Bronchial epithelial cell (primary cell): ENCODE data around the gene RAB42. TPM values are rescaled to one million over a fixed set of nuclear protein-coding genes. Genes with fewer than 3 reads are reported as not detected.
A peak's percentile ranks its signal among the peaks of the same experiment; 100 is the strongest.
"Not testable (repeated sequence)": the region's sequence is repeated elsewhere in the genome, so short reads cannot be mapped to it uniquely, and the experiment has no call there.

ENCODE experiments used
- DNase-seq: peaks from one replicate; pipeline ENCODE4 v3.0.0-alpha.2; 2010; ENCODE audit warnings: low read depth
- FAIRE-seq: peaks from 2 replicates; lab custom pipeline; 2011; peaks lifted over from hg19 to GRCh38; lab: Jason Lieb, UNC
- H3K27me3 ChIP-seq: 2 replicates; pipeline ENCODE4 v1.5.1; 2011; ENCODE audit warnings: low read length; ENCODE audit not compliant: control insufficient read depth, insufficient read depth
- H3K36me3 ChIP-seq: 2 replicates; pipeline ENCODE4 v1.5.1; 2011; ENCODE audit warnings: low read length; ENCODE audit not compliant: control insufficient read depth, insufficient read depth
- H3K4me3 ChIP-seq: 2 replicates; pipeline ENCODE4 v1.5.1; 2011; ENCODE audit warnings: mild to moderate bottlenecking, low read depth, low read length, control low read depth
- total RNA-seq: library from RNA; depleted of rRNA; stranded (reverse); fragments of >200 nt; gene quantifications from 2 replicates; pipeline ENCODE4 v1.2.1, GENCODE V29; 2014
- TF ChIP-seq, protein P1 (sequence below): IDR thresholded peaks from 2 replicates; pipeline ENCODE4 v1.5.1; 2011; ENCODE audit warnings: mild to moderate bottlenecking, moderate library complexity, low read length, control low read depth, inconsistent platforms; ENCODE audit not compliant: insufficient read depth, severe bottlenecking

RAB42 gene
- total RNA-seq, 1 donor from 2014 or later = not detected

DNA sequence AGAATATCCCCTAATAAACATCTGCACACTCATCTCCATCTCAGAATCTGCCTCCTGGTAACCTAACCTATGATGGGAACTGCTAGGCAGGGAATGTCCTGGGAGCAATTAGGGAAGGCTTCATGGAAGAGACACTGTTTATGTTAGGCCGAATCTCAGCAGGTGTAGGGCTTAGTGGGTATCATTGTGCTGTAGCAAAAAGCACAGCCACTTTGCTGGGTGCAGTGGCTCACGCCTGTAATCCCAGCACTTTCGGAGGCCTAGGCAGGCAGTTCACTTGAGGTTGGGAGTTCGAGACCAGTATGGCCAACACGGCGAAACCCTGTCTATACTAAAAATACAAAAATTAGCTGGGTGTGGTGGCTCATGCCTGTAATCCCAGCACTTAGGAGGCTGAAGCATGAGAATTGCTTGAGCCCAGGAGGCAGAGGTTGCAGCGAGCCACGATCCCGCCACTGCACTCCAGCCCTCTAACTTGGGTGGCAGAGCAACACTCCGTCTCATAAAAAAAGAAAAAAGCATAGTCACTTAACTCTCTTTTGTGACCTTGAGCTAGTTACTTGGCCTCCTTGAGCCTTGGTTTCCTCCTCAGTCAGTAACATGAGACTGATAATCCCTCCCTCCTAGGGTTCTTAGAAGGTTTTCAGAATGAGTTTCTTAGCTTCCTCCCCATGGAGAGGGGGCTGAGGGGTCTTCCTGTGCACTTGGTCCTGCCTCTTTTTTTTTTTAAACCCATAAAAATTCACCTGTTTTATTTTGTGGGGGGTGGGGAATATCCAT lies 3.5 kb downstream of the RAB42 start:
- FAIRE-seq (no peak), DNase-seq (no peak)
- no peaks in the 10 kb centered on the region for H3K36me3 ChIP-seq
- no peak overlapping the region for H3K4me3 ChIP-seq
- H3K27me3 ChIP-seq = peaks cover 2% of the 10 kb centered on the region
- TF ChIP-seq, protein P1, sequence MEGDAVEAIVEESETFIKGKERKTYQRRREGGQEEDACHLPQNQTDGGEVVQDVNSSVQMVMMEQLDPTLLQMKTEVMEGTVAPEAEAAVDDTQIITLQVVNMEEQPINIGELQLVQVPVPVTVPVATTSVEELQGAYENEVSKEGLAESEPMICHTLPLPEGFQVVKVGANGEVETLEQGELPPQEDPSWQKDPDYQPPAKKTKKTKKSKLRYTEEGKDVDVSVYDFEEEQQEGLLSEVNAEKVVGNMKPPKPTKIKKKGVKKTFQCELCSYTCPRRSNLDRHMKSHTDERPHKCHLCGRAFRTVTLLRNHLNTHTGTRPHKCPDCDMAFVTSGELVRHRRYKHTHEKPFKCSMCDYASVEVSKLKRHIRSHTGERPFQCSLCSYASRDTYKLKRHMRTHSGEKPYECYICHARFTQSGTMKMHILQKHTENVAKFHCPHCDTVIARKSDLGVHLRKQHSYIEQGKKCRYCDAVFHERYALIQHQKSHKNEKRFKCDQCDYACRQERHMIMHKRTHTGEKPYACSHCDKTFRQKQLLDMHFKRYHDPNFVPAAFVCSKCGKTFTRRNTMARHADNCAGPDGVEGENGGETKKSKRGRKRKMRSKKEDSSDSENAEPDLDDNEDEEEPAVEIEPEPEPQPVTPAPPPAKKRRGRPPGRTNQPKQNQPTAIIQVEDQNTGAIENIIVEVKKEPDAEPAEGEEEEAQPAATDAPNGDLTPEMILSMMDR = no peak

DNA sequence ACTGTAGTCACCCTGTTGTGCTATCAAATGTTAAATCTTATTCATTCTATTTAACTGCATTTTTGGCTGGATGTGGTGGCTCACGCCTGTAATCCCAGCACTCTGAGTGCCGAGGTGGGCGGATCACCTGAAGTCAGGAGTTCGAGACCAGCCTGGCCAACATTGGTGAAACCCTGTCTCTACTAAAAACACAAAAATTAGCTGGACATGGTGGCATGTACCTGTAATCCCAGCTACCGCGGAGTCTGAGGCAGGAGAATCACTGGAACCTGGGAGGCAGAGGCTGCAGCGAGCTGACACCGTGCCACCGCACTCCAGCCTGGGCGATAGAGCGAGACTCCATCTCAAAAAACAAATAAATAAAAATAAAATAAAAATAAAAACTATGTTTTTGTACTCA lies 4.2 kb downstream of the RAB42 start:
- H3K36me3 ChIP-seq, FAIRE-seq, H3K27me3 ChIP-seq, DNase-seq, H3K4me3 ChIP-seq: not testable (repeated sequence)

- Histone ChIP-seq H3K27me3 (no peaks in the 10 kb centered on the region), H3K36me3 (peaks cover 7% of the 10 kb centered on the region), H3K4me3 (no peak overlapping the region)
- peak; percentile 73 for DNase-seq
- no peak for FAIRE-seq
- TF ChIP-seq, protein P1 = no peak
Observed at GRCh38 chr1:28601696-28602095, 9.6 kb downstream of the RAB42 start.

GRCh38 chr1:28602536-28603439 lies 10.7 kb downstream of the RAB42 start:
- FAIRE-seq (no peak), DNase-seq (peak; percentile 65)
- TF ChIP-seq, protein P1 = peak; percentile 61
- Histone ChIP-seq H3K36me3 (peaks cover 10% of the 10 kb centered on the region), H3K27me3 (no peaks in the 10 kb centered on the region), H3K4me3 (no peak overlapping the region)

DNA sequence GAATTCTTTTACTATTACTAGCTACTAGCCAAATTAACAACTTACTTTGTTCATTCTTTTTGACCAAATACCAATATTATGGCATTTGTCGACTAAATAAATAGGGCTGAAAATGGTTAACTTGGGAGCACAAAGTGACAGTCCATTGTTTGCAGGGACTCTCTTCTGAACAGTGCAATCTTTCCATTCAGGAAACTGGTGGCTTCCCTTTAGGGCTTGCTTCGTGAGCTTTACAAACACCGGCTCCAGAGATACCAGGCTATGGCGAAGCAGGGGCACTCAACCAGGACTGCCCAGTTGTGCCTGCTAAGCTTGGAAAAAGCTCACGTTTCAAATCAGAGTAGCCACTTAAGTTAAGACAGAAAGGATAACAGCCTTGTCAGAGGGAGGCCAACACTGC lies 12.3 kb downstream of the RAB42 start:
- H3K27me3 ChIP-seq = no peaks in the 10 kb centered on the region
- H3K4me3 ChIP-seq = no peak overlapping the region
- DNase-seq (no peak), FAIRE-seq (no peak)
- TF ChIP-seq, protein P1 = no peak
- H3K36me3 ChIP-seq = peaks cover 11% of the 10 kb centered on the region

DNA sequence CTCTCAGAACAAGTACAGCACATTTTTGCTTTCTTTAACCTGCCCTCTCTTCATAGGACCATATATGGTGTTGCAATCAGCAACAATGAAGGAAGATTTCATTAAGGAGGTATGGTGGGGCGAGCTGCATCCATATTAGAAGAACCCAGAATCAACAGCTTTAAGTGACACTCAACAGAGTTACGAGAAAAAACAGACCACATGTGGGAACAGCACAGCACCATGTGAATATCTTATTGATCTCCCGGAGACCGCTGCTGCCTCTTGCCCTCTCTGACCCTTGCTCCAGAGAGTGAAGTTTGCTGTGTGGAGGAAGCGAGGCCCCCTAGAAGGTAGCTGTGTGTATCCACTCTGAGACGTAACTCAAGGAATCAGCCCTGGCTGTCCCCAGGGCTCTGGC lies 12.9 kb downstream of the RAB42 start:
- DNase-seq (no peak), FAIRE-seq (no peak)
- H3K36me3 ChIP-seq = peaks cover 11% of the 10 kb centered on the region
- no peak overlapping the region for H3K4me3 ChIP-seq
- TF ChIP-seq, protein P1 = no peak
- H3K27me3 ChIP-seq = no peaks in the 10 kb centered on the region
